Uterus (tissue), 2 donors: ENCODE data around the gene LBHD2.

ENCODE experiments used
- POLR2A ChIP-seq, 2 donors: fragments of 450-650 bp; IDR thresholded peaks; one replicate each; pipeline ENCODE4 v1.6.1; 2016; ENCODE audit warnings: antibody characterized with exemption in 2 of 2, mild to moderate bottlenecking in 1 of 2, moderate library complexity in 1 of 2
- TF ChIP-seq, protein P1 (sequence below), 4 experiments: fragments of 200-600 bp in 2 of 4; fragments of 450-650 bp in 2 of 4; sonication (generic) in 2 of 4; IDR thresholded peaks; one replicate each; pipeline ENCODE4 v1.5.1; 2016 to 2019; ENCODE audit warnings: antibody characterized with exemption in 4 of 4, mild to moderate bottlenecking in 2 of 4, moderate library complexity in 1 of 4

GRCh38 chr14:103118018-103118662 lies 34.1 kb downstream of the LBHD2 start:
- TF ChIP-seq, protein P1, sequence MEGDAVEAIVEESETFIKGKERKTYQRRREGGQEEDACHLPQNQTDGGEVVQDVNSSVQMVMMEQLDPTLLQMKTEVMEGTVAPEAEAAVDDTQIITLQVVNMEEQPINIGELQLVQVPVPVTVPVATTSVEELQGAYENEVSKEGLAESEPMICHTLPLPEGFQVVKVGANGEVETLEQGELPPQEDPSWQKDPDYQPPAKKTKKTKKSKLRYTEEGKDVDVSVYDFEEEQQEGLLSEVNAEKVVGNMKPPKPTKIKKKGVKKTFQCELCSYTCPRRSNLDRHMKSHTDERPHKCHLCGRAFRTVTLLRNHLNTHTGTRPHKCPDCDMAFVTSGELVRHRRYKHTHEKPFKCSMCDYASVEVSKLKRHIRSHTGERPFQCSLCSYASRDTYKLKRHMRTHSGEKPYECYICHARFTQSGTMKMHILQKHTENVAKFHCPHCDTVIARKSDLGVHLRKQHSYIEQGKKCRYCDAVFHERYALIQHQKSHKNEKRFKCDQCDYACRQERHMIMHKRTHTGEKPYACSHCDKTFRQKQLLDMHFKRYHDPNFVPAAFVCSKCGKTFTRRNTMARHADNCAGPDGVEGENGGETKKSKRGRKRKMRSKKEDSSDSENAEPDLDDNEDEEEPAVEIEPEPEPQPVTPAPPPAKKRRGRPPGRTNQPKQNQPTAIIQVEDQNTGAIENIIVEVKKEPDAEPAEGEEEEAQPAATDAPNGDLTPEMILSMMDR (IDR thresholded peaks at IDR 0.05): no peak
- no peak for TF ChIP-seq POLR2A (IDR thresholded peaks at IDR 0.05)
